CD4-positive, alpha-beta T cell treated with Interleukin-4 for 4 hours (primary cell): ENCODE measurements around the gene RIN3.
"Not testable (repeated sequence)": the region's sequence is repeated elsewhere in the genome, so short reads cannot be mapped to it uniquely, and the experiment has no call there.

Source experiments
- DNase-seq: peaks from one replicate; pipeline ENCODE4 v3.0.0-alpha.2; 2020

The RIN3 gene

DNA sequence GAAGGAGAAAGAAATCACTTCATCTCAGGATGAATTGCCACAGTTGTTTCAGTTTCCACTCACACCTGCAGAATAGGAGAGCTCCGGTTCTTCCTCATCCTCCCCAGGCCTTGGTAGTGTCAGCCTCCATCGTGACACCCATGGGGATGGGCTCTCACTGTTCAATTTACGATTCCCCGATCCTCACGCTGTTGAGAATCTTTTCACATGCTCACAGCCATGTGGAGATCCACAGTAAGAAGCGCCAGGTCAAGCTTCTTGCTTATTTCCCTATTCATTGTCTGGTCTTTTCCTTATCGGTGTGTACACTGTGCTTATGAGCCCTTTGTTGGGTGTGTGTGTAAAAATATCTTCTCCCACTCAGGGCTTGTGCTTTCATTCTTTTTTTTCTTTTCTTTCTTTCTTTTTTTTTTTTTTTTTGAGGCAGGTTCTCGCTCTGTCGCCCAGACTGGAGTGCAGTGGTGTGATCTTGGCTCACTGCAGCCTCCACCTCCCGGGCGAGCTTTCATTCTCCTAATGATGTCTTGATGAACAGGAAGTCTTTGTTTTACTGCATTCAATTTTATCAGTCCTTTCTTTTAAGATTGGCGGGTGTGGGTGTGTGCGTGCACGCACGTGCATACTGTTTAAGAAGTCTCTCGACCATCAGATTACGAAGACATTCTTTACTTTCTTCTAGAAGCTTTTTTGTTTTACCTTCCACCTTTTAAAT is 21.5 kb downstream of the RIN3 start:
- peak; percentile 37 for DNase-seq

DNA sequence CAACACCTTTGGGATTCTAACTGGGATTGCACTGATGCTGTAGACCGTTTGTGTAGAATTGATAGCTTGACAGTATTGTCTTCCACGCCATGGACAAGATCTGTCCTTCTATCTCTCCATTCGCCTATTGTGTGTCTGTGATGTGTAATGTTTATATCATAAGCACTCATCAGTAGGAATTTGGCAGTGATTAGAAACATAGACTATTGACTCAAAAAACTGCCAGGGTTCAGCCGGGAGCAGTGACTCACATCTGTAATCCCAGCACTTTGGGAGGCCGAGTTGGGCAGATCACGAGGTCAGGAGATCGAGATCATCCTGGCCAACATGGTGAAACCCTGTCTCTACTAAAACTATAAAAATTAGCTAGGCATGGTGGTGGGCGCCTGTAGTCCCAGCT is 22.6 kb downstream of the RIN3 start:
- DNase-seq = not testable (repeated sequence)

DNA sequence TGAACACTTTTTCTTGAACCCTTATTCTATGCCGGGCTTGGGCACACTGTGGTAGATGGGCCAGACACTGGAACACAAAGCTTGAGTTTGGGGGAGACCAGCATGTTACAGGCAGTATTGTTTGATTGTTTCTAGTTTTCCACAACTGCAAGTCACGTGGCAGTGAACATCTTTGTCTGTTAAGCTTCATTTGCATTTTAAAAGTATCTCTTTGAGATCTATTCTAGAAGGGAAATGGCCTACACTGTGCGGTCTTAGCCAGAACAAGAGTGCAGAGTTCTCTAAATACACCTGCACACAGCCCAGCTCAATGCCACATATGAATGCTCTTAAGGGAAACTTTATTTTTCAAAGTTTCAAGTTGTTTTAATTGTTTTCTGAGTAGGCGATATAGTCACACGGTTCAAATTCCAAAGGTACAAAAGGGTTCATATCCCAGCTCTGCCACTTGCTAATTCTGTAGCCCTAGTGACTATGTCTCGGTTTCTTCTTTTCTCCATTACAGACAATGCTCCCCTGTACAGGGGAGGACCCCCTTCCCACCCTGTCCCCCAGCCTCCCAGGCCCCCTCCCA is 24.9 kb downstream of the RIN3 start:
- no peak for DNase-seq

DNA sequence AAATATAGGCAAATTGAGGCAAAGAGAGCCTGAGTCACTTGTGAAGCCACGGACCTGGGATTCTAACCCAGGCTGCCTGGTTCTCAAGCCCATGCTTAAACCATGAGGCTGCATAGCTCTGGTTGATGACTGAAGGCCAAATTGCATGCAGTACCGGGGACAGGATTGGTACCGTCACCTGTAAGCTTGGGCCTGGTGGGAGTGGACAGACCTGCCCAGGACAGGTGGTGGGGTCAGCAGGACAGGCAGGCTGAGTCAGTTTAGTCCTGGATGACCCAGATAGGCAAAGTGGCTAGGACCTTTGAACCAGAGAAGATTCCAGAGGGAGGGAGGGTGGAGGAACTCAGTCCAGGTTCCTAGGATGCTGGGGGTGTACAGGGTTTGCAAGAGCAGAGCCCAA is 25.8 kb downstream of the RIN3 start:
- no peak for DNase-seq

- no peak for DNase-seq
These were observed 26.3 kb downstream of the RIN3 start for GRCh38 chr14:92539875-92540274.

DNA sequence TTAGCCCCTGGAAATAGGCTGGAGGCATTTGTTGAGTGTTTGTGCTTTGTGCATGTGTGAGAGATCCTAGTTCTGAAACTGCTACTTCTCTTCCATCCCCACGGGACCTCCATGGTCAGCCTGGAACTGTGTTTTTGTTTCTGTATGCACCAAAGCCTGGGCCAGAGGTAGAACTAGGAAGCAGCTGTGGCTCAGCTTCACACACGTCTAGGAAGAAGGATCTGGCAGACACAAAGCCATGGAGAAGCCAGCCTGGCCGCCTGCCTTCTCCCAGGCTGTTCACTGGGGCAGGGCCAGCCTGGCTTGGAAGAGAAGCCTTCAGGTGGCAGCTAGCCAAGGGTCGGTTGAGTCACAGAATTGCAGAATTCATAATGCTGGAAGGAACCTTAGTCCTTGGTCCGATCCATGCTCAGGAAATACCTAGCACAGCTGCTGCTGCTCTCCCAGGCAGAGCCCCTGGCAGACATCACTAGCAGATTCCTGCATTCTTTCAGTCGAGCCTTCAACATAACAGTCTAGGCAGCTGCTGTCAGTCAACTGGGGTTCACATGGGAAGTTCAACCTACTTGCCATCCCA is 27.0 kb downstream of the RIN3 start:
- no peak for DNase-seq

DNA sequence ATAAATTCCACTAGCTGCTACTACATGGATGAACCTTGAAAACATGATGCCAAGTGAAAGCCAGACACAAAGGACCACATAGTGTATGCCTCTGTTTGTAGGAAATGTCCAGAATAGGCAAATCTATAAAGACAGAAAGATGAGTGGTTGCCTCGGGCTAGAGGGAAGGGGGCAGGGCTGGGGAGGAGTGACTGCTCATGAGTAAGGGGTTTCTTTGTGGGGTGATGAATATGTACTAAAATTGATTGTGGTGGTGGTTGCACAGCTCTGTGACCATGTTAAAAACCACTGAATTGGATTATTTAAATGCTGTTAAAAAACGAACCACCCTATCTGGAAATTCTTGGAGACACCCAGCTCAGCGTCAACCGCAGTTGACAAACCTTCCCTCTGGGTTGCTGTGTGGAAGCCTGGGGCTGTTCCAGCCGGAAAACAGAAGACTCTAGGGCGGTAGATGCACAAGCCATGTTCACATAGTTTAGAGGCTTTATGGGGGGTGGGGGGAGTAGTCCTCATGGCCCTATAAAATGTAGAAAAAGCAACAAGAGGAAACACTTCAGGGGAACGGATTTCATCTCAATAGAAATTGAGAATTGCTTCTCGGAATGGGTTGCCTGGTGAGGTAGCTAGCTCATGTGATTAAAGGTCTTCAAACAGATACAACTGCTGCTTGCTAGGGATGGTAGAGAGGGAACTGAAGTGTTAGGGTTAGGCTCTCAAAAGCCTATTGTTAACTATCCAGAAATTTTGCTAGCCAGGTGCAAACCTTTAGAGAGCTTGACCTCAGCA is 29.4 kb downstream of the RIN3 start:
- no peak for DNase-seq

GRCh38 chr14:92544051-92544720 is 30.6 kb downstream of the RIN3 start:
- no peak for DNase-seq

- no peak for DNase-seq
These were observed 32.9 kb downstream of the RIN3 start for GRCh38 chr14:92546347-92547053.

GRCh38 chr14:92549105-92549858 is 35.7 kb downstream of the RIN3 start:
- no peak for DNase-seq

- DNase-seq = no peak
These were observed 36.3 kb downstream of the RIN3 start for GRCh38 chr14:92549859-92550230.

DNA sequence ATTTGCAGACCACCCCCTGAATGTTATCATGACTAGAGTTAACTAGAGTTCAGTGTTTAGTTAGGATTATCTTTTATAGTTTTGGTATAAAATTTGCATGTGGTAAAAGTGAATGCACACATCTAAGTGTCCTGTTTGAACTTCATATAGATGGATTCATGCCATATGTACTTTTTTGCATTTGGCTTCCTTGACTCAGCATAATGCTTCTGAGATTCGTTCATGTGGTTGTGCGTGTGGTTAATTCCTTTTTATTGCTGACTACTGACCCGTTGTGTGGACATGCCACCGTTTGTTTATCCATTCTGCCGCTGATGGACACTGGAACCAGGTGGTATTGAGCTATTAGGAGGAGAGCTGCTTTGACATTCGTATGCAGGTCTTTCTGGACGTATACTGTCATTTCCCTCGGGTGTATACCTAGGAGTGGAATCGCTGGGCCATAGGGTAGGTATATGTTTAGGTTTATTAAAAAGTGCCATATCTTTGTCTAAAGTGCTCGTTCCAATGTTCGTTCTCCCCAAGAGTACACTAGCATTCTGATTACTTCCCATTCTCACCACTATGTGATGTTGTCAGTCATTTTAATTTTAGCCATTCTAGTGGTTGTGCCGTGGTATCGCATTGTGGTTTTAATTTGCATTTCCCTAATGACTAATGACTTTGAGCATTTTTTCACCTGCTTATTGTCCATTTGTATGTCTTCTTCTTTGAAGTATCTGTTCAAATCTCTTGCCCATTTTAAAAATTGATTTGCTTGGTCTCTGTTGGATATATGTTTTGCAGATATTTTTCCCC is 37.7 kb downstream of the RIN3 start:
- DNase-seq = peak; percentile 71

GRCh38 chr14:92552066-92552465 is 38.5 kb downstream of the RIN3 start:
- no peak for DNase-seq

- DNase-seq = no peak
These were observed 39.9 kb downstream of the RIN3 start for GRCh38 chr14:92553438-92553837.

GRCh38 chr14:92555465-92556111 is 42.0 kb downstream of the RIN3 start:
- no peak for DNase-seq

GRCh38 chr14:92556255-92556741 is 42.7 kb downstream of the RIN3 start:
- no peak for DNase-seq

- DNase-seq = no peak
These were observed 43.4 kb downstream of the RIN3 start for GRCh38 chr14:92556863-92557543.

DNA sequence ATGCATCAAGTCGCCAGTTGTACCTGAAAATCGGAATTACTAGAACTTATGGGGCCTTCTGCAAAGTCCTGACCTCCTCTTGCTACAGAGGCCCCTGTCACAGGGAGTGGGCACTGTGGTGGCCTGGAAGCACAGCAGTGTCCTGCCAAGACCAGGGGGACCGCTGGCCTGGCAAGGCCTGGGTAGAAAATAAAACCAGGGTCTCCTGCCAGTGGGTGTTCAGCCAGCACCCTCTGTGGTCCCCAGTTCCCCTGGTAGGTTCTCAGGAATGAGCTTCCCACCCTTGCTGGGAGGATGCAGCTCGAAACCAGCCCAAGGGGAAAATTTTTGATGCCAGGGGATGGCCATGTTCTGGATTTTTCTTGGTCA is 43.9 kb downstream of the RIN3 start:
- DNase-seq = no peak

- no peak for DNase-seq
These were observed 44.7 kb downstream of the RIN3 start for GRCh38 chr14:92558319-92558718.

DNA sequence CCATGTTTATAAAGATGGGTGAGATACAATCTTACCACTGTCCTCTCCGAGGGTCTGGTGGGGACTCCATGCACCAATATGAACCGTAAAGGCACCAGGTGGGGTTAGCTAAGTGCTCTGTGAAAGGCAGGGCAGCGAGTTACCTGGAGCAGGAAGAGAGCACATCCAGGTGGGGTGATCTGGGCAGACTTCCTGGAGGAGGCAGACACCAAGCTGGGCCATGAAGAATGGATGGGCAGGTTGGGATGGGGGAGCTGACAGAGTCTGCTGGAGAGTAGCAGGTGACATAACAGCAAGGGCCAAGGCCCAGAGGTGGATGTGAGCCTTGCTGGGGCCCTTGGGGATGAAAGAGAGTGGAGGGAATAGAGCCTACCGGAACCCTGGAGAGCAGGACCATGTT is 45.9 kb downstream of the RIN3 start:
- DNase-seq = no peak
